GM21360 (cell line): ENCODE results near the gene NCKAP5L.

Experiments
- ATAC-seq: cut with Tn5 transposase; IDR thresholded peaks from one replicate; pipeline ENCODE4 v1.9.1; 2021; ENCODE audit warnings: mild to moderate bottlenecking, moderate library complexity; ENCODE audit not compliant: unreplicated experiment

NCKAP5L gene

GRCh38 chr12:49825971-49826421 is 2.2 kb downstream of the NCKAP5L start:
- no peak for ATAC-seq

- ATAC-seq: no peak
Observed at GRCh38 chr12:49825360-49825970, 2.7 kb downstream of the NCKAP5L start.

- no peak for ATAC-seq
Observed at GRCh38 chr12:49824895-49825294, 3.3 kb downstream of the NCKAP5L start.

GRCh38 chr12:49824416-49824815 is 3.8 kb downstream of the NCKAP5L start:
- no peak for ATAC-seq

GRCh38 chr12:49823951-49824350 is 4.3 kb downstream of the NCKAP5L start:
- no peak for ATAC-seq

- ATAC-seq: no peak
Observed at GRCh38 chr12:49823350-49823749, 4.9 kb downstream of the NCKAP5L start.

- ATAC-seq: no peak
Observed at GRCh38 chr12:49821373-49822287, 6.6 kb downstream of the NCKAP5L start.

- no peak for ATAC-seq
Observed at GRCh38 chr12:49819786-49820185, 8.4 kb downstream of the NCKAP5L start.

- ATAC-seq: no peak
Observed at GRCh38 chr12:49818241-49818895, 9.8 kb downstream of the NCKAP5L start.

GRCh38 chr12:49813131-49813530 is 15.1 kb downstream of the NCKAP5L start:
- no peak for ATAC-seq

GRCh38 chr12:49811961-49812401 is 16.2 kb downstream of the NCKAP5L start:
- ATAC-seq: no peak

GRCh38 chr12:49811136-49811535 is 17.1 kb downstream of the NCKAP5L start:
- no peak for ATAC-seq

- ATAC-seq: no peak
Observed at GRCh38 chr12:49809906-49810389, 18.3 kb downstream of the NCKAP5L start.

GRCh38 chr12:49809381-49809905 is 18.8 kb downstream of the NCKAP5L start:
- no peak for ATAC-seq

- no peak for ATAC-seq
Observed at GRCh38 chr12:49808686-49809380, 19.4 kb downstream of the NCKAP5L start.

- no peak for ATAC-seq
Observed at GRCh38 chr12:49807991-49808580, 20.1 kb downstream of the NCKAP5L start.

- no peak for ATAC-seq
Observed at GRCh38 chr12:49806877-49807276, 21.3 kb downstream of the NCKAP5L start.

- ATAC-seq: no peak
Observed at GRCh38 chr12:49806321-49806813, 21.8 kb downstream of the NCKAP5L start.

- no peak for ATAC-seq
Observed at GRCh38 chr12:49805409-49805808, 22.8 kb downstream of the NCKAP5L start.

- ATAC-seq: no peak
Observed at GRCh38 chr12:49804821-49805220, 23.4 kb downstream of the NCKAP5L start.
